Measurements from ENCODE around the gene FAM219A.
"Not testable (repeated sequence)": the region's sequence is repeated elsewhere in the genome, so short reads cannot be mapped to it uniquely, and the experiment has no call there.

Gene FAM219A

DNA sequence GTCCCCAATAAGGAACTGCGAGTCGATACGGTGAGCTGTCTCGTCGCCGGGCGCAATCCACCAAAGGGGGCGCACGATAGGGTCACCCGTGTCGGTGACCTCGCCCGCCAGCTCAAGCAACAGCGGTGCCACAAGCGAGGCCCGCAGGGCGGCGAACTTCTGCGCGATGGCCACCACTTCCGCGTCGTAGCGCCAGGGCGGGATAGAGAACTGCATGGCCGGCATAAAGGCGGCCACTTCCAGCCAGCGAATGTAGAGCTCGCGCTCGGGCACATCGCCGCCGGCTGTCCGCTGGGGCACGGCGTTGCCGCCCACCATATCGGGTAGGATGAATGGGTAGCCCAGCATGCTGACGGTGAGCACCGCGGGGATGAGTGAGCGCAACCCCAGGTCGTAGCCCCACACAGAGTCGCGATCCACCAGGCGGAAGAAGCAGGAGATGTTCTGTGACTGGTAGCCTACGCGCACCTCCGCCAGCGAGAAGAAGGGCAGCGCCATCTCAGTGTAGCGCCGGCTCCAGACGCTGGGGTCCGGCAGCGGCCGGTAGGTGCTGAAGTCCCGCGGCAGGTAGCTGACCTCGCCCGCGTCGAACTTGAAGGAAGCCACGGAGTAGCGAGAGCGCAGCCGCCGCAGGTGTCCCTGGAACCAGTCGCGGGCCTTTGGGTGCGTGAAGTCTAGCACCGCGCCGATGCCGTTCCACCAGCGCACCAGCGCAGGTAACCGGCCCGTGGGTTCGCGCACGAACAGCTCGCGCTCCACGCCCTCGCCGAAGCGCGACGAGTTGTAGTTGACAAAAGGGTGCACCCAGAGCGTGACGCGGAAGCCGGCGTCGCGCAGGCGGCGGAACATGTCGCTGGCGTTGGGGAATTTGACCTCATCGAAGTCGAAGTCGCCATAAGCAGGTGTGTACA, 87.1 kb downstream of the FAM219A start:
- TF ChIP-seq, protein P1, sequence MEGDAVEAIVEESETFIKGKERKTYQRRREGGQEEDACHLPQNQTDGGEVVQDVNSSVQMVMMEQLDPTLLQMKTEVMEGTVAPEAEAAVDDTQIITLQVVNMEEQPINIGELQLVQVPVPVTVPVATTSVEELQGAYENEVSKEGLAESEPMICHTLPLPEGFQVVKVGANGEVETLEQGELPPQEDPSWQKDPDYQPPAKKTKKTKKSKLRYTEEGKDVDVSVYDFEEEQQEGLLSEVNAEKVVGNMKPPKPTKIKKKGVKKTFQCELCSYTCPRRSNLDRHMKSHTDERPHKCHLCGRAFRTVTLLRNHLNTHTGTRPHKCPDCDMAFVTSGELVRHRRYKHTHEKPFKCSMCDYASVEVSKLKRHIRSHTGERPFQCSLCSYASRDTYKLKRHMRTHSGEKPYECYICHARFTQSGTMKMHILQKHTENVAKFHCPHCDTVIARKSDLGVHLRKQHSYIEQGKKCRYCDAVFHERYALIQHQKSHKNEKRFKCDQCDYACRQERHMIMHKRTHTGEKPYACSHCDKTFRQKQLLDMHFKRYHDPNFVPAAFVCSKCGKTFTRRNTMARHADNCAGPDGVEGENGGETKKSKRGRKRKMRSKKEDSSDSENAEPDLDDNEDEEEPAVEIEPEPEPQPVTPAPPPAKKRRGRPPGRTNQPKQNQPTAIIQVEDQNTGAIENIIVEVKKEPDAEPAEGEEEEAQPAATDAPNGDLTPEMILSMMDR (IDR thresholded peaks at IDR 0.05; ENCODE audit: insufficient read depth, low read length, missing control alignments) = peak; percentile 6
- DNase-seq (ENCODE audit: low read depth, low spot score) = no peak
- POLR2A ChIA-PET = interaction anchor here (0.5 kb wide), 1 partner anchor 143 kb away, joined by 3 read pairs; no protein-coding TSS in a partner anchor
- peak overlapping the region; percentile 53 for H3K4me3 ChIP-seq (ENCODE audit: low read depth, low read length)
- CTCF ChIA-PET = interaction anchor here (0.8 to 3.3 kb wide), 7 partner anchors 7 to 39 kb away, joined by 3 to 30 read pairs (median 4); partner anchors contain the start of gene MYORG

DNA sequence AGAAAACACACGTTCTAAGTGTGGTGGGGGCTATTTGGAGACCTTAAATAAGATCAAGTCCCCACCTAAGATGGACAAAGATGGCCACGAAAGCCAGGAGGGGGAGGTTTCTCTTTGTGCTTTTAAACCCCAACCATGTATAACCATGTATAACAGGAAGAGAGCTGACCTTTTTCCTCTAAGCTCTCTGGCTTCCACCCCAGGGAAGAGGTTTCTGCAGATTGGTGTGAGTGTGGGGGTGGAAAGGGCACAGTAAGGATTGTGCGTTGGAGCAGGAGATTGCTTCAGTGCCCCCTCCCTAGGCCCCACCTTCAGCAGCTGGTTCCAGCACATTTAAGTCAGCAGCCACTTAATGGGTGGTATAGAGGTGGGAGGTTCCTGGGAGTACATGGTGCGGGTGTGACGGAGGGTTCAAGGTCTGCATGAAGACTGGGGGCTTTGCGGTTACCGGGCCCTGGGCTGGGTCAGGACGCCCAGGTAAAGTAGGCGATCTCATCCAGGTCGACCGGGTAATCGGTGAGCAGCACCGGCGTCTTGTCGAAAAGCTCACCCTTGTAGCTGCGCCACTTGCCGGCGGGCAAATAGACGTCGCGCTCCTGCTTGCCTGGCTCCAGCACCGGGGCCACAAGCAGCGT, 87.9 kb downstream of the FAM219A start:
- TF ChIP-seq, protein P1 (IDR thresholded peaks at IDR 0.05; ENCODE audit: insufficient read depth, low read length, missing control alignments) = no peak
- ChIA-PET CTCF (interaction anchor here (0.7 to 3.3 kb wide), 7 partner anchors 8 to 38 kb away, joined by 3 to 30 read pairs (median 4); partner anchors contain the start of gene MYORG), POLR2A (no interaction called here)
- H3K4me3 ChIP-seq (ENCODE audit: low read depth, low read length) = peak overlapping the region; percentile 53
- no peak for DNase-seq (ENCODE audit: low read depth, low spot score)

DNA sequence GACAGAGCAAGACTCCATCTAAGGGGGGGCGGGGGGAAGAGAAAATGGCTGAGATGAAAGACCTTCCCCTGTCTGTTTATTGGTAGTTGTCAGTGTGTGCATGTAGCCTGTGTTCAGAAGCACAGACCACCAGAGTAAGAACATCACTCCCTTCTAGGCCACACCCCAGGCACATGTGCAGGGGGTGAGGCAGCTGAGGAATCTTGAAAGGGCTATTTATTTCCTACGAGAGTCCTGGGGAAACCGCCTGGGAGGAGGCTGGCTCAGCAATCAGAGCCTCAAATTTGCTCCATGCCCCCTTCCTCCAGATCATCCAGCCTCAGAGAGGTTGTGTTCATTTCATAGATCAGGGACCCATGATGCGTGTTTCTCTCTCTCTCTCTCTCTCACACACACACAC, 88.7 kb downstream of the FAM219A start:
- ChIA-PET POLR2A (no interaction called here), CTCF (interaction anchor here (0.7 to 3.3 kb wide), 5 partner anchors 9 to 38 kb away, joined by 3 to 30 read pairs (median 7); partner anchors contain the start of gene MYORG)
- no peak for DNase-seq (ENCODE audit: low read depth, low spot score)
- TF ChIP-seq, protein P1 (IDR thresholded peaks at IDR 0.05; ENCODE audit: insufficient read depth, low read length, missing control alignments) = no peak
- H3K4me3 ChIP-seq (ENCODE audit: low read depth, low read length) = no peak overlapping the region

DNA sequence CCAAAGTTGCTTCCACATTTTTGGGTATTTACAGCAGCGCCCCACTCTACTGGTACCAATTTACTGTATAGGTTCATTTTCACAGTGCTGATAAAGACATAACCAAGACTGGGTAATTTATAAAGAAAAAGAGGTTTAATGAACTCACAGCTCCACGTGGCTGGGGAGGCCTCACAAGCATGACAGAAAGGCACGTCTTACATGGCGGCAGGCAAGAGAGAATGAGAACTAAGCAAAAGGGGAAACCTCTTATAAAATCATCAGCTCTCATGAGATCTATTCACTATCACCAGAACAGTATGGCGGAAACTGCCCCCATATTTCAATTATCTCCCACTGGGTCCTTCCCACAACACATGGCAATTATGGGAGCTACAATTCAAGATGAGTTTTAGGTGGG, 89.6 kb downstream of the FAM219A start:
- H3K4me3 ChIP-seq (ENCODE audit: low read depth, low read length); POLR2A ChIA-PET; DNase-seq (ENCODE audit: low read depth, low spot score): not testable (repeated sequence)
- CTCF ChIA-PET = interaction anchor here (1.9 to 3.3 kb wide), 2 partner anchors 10 to 36 kb away, joined by 7 to 30 read pairs; partner anchors contain the start of gene MYORG

DNA sequence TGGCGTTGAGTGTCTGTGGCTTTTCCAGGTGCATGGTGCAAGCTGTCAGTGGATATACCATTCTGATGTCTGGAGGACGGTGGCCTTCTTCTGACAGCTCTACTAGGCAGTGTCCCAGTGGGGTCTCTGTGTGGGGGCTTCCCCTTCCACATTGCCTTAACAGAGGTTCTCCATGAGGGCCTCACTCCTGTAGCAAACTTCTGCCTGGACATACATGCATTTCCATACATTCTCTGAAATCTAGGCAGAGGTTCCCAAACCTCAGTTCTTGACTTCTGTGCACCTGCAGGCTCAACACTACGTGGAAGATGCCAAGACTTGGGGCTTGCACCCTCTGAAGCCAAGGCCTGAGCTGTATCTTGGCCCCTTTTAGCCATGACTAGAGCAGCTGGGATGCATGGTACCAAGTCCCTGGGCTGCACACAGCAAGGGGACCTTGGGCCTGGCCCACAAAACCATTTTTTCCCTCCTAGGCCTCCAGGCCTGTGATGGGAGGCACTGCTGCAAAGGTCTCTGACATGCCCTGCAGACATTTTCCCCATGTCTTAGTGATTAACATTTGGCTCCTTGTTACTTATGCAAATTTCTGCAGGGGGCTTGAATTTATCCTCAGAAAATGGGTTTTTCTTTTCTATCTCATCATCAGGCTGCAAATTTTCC, 90.5 kb downstream of the FAM219A start:
- POLR2A ChIA-PET = not testable (repeated sequence)
- CTCF ChIA-PET = interaction anchor here (1.3 to 2.0 kb wide), 4 partner anchors 9 to 239 kb away, joined by 3 to 8 read pairs (median 6); partner anchors contain the start of gene MYORG

DNA sequence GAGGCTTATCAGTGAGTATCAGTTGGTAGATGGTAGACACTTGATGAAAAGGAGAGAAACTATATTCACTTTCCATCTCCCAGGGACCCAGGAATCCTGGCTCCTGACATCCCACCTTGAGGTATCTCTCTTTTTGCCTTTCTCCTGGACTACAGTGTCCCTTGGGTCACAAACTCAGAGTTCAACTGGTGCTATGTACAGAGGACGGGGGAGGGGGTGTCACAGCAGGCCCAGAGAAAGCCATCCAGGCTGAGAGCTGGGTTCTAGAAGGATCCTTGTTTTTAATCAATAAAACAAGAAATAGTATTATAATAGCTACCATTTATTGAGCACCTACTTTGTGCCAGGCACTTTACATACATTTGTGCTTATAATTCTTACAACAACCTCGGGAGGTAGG, 92.0 kb downstream of the FAM219A start:
- DNase-seq (ENCODE audit: low read depth, low spot score) = no peak
- H3K4me3 ChIP-seq (ENCODE audit: low read depth, low read length) = no peak overlapping the region
- ChIA-PET POLR2A (no interaction called here), CTCF (interaction anchor here (1.8 to 2.0 kb wide), 2 partner anchors 11 to 13 kb away, joined by 6 to 8 read pairs; partner anchors contain the start of gene MYORG)
- TF ChIP-seq, protein P1 (IDR thresholded peaks at IDR 0.05; ENCODE audit: insufficient read depth, low read length, missing control alignments) = no peak

More for the DNA sequence above, 90.5 kb downstream of the FAM219A start:
- H3K4me3 ChIP-seq (ENCODE audit: low read depth, low read length); DNase-seq (ENCODE audit: low read depth, low spot score): not testable (repeated sequence)
